NB4 (cell line): ENCODE measurements around the gene ABCB8.
"Not testable (repeated sequence)": the region's sequence is repeated elsewhere in the genome, so short reads cannot be mapped to it uniquely, and the experiment has no call there.

ENCODE experiments used
- DNase-seq: peaks from one replicate; pipeline ENCODE4 v3.0.0; 2010; ENCODE audit warnings: low read depth
- H3K4me3 ChIP-seq: one replicate; pipeline ENCODE4 v1.5.1; 2011; ENCODE audit warnings: mild to moderate bottlenecking, low read depth, low read length, moderate library complexity
- MYC ChIP-seq: IDR thresholded peaks from 2 replicates; pipeline ENCODE4 v1.6.1; 2011; ENCODE audit warnings: low read depth, low read length
- POLR2A ChIP-seq: IDR thresholded peaks from 2 replicates; pipeline ENCODE4 v1.6.1; 2011; ENCODE audit warnings: mild to moderate bottlenecking; ENCODE audit not compliant: insufficient read length; ENCODE audit errors: extremely low read depth
- TF ChIP-seq, protein P1 (sequence below): IDR thresholded peaks from 2 replicates; pipeline ENCODE4 v1.6.1; 2011; ENCODE audit warnings: low read depth, low read length
- TF ChIP-seq, protein P2 (sequence below): IDR thresholded peaks from one replicate; pipeline ENCODE4 v1.5.1; 2012; ENCODE audit warnings: low read depth, low read length

The ABCB8 gene

DNA sequence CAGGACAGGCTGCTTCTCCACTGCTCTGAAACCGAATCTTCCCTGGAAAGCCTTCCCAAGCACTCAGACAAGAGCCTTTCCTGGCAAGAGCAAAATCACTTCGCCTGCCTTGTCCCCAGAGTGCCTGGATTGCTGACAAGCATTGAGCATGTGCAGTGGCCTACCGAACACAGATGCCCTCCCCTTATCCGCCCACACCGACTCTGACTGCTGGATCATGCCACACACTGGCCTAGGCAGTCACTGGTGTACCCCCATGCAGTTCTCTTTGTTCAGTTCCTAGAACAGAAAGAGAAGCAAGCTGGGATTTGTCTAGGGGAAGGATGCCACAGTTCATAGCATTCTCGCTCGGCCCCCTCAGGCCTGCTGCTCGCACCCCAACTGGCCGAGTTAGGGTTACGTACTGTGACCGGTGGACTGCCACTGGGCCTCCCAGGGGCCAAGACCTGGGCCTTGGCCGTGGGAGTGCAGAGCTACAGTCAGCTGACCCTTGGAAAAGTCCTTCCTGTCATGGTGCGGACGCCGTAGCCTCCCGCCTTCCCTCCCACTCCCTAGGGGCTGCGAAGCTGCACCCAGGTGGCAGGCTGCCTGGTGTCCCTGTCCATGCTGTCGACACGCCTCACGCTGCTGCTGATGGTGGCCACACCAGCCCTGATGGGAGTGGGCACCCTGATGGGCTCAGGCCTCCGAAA lies 6.9 kb downstream of the ABCB8 start:
- no peak overlapping the region for H3K4me3 ChIP-seq
- no peak for TF ChIP-seq MYC
- TF ChIP-seq, protein P1, sequence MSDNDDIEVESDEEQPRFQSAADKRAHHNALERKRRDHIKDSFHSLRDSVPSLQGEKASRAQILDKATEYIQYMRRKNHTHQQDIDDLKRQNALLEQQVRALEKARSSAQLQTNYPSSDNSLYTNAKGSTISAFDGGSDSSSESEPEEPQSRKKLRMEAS = no peak
- TF ChIP-seq POLR2A = no peak
- TF ChIP-seq, protein P2, sequence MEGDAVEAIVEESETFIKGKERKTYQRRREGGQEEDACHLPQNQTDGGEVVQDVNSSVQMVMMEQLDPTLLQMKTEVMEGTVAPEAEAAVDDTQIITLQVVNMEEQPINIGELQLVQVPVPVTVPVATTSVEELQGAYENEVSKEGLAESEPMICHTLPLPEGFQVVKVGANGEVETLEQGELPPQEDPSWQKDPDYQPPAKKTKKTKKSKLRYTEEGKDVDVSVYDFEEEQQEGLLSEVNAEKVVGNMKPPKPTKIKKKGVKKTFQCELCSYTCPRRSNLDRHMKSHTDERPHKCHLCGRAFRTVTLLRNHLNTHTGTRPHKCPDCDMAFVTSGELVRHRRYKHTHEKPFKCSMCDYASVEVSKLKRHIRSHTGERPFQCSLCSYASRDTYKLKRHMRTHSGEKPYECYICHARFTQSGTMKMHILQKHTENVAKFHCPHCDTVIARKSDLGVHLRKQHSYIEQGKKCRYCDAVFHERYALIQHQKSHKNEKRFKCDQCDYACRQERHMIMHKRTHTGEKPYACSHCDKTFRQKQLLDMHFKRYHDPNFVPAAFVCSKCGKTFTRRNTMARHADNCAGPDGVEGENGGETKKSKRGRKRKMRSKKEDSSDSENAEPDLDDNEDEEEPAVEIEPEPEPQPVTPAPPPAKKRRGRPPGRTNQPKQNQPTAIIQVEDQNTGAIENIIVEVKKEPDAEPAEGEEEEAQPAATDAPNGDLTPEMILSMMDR = no peak
- no peak for DNase-seq

DNA sequence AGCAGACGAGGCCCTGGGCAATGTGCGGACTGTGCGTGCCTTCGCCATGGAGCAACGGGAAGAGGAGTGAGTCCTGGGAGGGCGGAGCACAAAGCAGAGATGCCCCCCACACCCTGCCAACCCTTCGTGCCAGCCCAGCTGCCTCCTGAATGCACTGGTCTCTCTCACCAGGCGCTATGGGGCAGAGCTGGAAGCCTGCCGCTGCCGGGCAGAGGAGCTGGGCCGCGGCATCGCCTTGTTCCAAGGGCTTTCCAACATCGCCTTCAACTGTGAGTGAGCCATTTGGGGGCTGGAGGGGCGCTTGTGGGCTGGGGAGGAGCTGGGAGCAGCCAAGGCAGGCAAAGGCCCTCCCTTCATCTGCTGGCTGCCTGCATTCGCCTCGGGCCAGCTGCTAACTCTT lies 7.7 kb downstream of the ABCB8 start:
- TF ChIP-seq, protein P1 = no peak
- TF ChIP-seq, protein P2 = no peak
- TF ChIP-seq MYC (no peak), POLR2A (no peak)
- no peak overlapping the region for H3K4me3 ChIP-seq

DNA sequence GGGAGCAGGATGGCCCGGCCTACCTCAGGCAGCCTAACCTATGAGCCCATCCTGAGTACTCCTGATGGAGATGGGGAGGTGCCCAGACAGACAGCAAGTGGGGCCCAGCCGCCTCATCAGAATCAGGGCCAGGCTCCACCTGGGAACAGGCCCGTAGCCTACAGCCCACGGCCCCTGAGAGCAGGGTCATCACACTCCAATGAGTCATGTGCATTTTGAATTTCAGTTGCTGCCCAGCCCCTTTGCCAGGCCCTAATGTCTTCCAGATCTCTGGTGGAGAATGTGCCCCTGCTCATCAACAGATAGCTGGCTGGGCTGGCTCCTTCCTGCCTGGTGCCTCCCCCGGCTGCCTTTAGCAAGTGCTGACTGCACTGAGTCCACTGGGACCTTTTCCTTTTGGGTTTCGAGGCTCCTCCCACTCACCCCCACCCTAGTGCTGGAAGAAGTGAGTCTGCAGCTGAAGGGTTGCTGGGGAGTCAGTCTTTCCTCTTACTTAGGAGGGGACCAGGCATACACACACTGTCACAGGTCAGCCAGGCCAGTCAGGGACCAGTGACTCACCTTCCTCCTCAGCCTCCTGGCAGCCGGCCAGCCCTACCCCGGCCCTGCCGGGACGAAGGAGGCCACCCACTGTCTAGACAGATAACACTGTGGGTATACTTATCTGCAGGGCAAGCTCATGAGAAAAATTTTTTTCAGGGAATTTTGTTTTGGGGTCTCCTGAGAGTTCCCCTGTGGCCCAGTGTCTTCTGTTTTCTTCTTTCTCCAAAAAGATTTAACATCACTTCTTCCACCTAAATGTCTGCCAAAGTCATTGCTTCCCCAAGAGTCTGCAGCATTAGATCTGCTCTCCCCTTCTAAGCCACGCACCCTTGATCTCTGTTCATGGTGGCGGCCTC lies 10.9 kb downstream of the ABCB8 start:
- DNase-seq = peak; percentile 99
- no peak overlapping the region for H3K4me3 ChIP-seq
- TF ChIP-seq, protein P1 = peak; percentile 14; the same call in 1 of the 2 replicates
- TF ChIP-seq POLR2A = no peak

More for the DNA sequence above, 7.7 kb downstream of the ABCB8 start:
- DNase-seq = no peak

DNA sequence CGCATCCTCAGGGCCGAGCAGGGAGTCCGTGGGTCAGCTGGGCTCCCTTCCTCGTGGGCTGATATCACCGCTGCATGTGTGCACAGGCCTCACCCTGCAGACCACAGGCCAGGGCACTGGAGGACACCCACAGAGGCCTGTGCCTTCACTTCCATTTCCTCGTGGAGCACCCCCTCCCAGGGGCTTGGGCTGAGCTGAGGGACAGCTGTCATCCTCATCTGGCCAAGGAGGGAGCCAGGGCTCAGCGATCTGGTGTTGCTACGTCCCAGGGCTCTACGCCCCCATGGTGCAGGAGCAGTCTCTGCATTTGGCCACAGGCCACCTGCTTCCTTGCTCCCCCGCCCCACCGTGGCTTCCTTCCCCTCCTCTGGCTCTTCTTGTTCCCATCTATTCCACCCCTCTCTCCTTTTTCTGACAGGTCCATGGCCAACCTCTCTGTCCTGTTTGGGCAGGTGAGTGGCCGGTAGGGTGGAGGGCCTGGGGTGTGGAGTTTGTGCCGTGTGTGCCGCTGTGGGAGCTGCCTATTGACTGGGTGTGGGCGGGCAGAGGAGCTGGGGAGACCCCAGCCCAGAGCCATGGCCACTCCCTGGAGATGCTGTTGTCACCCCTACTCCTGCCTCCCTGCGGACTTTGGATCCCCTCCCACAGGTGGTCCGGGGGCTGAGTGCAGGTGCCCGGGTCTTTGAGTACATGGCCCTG lies 11.7 kb downstream of the ABCB8 start:
- peak; percentile 54 for DNase-seq
- TF ChIP-seq, protein P1 = no peak
- TF ChIP-seq MYC (no peak), POLR2A (no peak)
- TF ChIP-seq, protein P2 = no peak
- H3K4me3 ChIP-seq = no peak overlapping the region

DNA sequence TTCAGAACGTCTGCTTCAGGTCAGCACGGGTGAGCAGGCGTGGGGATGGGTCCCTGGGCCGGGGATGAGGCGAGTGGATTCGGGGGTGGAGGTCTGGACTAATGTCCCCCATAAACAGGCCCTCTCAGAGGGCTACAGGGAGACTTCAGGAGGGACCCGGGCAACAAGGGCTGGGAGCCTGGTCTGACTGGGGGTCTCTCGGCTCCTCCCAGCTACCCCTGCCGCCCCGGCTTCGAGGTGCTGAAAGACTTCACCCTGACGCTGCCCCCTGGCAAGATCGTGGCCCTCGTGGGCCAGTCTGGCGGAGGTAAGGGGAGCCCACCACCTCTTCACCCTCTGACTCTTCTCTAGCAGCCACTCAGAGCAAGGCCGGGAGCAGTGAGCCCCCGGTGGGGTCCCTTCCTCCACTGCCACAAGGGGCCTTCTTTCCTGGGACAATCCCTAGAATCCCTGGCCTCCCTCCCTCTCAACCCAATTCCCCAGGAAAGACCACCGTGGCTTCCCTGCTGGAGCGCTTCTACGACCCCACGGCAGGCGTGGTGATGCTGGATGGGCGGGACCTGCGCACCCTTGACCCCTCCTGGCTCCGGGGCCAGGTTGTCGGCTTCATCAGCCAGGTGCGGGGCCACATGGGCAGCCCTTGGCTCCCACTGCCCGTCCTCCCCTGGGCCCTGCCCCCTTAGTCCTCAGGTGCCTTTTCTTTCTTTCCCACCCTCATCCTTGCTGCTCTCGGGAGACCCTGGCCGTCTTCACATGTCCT lies 12.5 kb downstream of the ABCB8 start:
- H3K4me3 ChIP-seq = no peak overlapping the region
- no peak for DNase-seq
- TF ChIP-seq, protein P1 = no peak
- TF ChIP-seq MYC (no peak), POLR2A (no peak)
- TF ChIP-seq, protein P2 = no peak

DNA sequence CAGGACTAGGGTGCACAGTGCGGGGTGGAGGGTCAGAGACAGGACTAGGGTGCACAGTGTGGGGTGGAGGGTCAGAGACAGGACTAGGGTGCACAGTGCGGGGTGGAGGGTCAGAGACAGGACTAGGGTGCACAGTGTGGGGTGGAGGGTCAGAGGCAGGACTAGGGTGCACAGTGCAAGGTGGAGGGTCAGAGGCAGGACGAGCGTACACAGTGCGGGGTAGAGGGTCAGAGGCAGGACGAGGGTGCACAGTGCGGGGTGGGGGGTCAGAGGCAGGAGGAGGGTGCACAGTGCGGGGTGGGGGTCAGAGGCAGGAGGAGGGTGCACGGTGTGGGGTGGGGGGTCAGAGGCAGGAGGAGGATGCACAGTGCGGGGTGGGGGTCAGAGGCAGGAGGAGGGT lies 15.2 kb downstream of the ABCB8 start:
- not testable (repeated sequence) for DNase-seq

More for the DNA sequence above, 15.2 kb downstream of the ABCB8 start:
- H3K4me3 ChIP-seq = not testable (repeated sequence)
